A549 (cell line): ENCODE data around the gene ACSF3. TPM values are rescaled to one million over a fixed set of nuclear protein-coding genes. Genes with fewer than 3 reads are reported as not detected.

Source experiments
- ATAC-seq, 2 experiments: fragments of 200-7000 bp in 1 of 2; fragments of >200 bp in 1 of 2; cut with Nextera tagmentation in 1 of 2; cut with Tn5 transposase in 1 of 2; 3 replicates each; pipeline versions ENCODE4 v1.8.0 to v1.9.1; 2018 to 2020; ENCODE audit warnings: mild to moderate bottlenecking in 1 of 2, moderate library complexity in 1 of 2
- CTCF ChIA-PET: fragments of 300-600 bp; sonication (Branson Sonifier 250); formaldehyde crosslinking; extraction: SDS; loops from one replicate; lab custom pipeline; 2021; ENCODE audit warnings: antibody characterized with exemption, inconsistent platforms; lab: Yijun Ruan, JAX
- POLR2A ChIA-PET: fragments of 350-600 bp; formaldehyde crosslinking; extraction: SDS; loops from one replicate; lab custom pipeline; 2021; ENCODE audit warnings: antibody characterized with exemption, inconsistent platforms; lab: Yijun Ruan, JAX
- DNase-seq, 2 experiments: peaks; one replicate each; pipeline versions ENCODE4 v3.0.0 to v3.0.0-alpha.2; 2011 to 2016; ENCODE audit warnings: low read depth in 1 of 2, low spot score in 1 of 2
- FAIRE-seq: peaks from 2 replicates; lab custom pipeline; 2011; peaks lifted over from hg19 to GRCh38; lab: Jason Lieb, UNC
- H3K27ac ChIP-seq, 2 experiments: fragments of >200 bp; sonication (Bioruptor Twin); formaldehyde crosslinking; 3 replicates each; pipeline ENCODE4 v1.5.1; 2016 to 2017
- H3K4me1 ChIP-seq: fragments of >200 bp; sonication (Bioruptor Twin); formaldehyde crosslinking; 3 replicates; pipeline ENCODE4 v1.6.1; 2016
- H3K4me2 ChIP-seq: fragments of >200 bp; sonication (Bioruptor Twin); formaldehyde crosslinking; 3 replicates; pipeline ENCODE4 v1.6.1; 2016
- H3K4me3 ChIP-seq: fragments of >200 bp; sonication (Bioruptor Twin); formaldehyde crosslinking; 3 replicates; pipeline ENCODE4 v1.5.1; 2016
- H3K9me3 ChIP-seq: fragments of >200 bp; sonication (Bioruptor Twin); formaldehyde crosslinking; 3 replicates; pipeline ENCODE4 v1.6.1; 2016
- BCL3 ChIP-seq: fragments of >200 bp; sonication (Bioruptor Twin); formaldehyde crosslinking; IDR thresholded peaks from 3 replicates; pipeline ENCODE4 v1.6.1; 2016
- CBX8 ChIP-seq: fragments of 200-600 bp; sonication (generic); IDR thresholded peaks from 2 replicates; pipeline ENCODE4 v1.6.1; 2016
- CTCF ChIP-seq: fragments of >200 bp; sonication (Bioruptor Twin); formaldehyde crosslinking; IDR thresholded peaks from 3 replicates; pipeline ENCODE4 v1.5.1; 2016
- FOSL2 ChIP-seq, 2 experiments: fragments of 450-650 bp in 1 of 2; fragments of >200 bp in 1 of 2; sonication (Bioruptor Twin) in 1 of 2; formaldehyde crosslinking; IDR thresholded peaks; 2 replicates each; pipeline versions ENCODE4 v1.5.0 to v1.6.1; 2016 to 2020; ENCODE audit warnings: mild to moderate bottlenecking in 1 of 2, moderate library complexity in 1 of 2
- HDAC2 ChIP-seq: fragments of 200-600 bp; sonication (generic); IDR thresholded peaks from 2 replicates; pipeline ENCODE4 v1.6.1; 2016
- HES2 ChIP-seq: fragments of >200 bp; sonication (Bioruptor Twin); formaldehyde crosslinking; IDR thresholded peaks from 2 replicates; pipeline ENCODE4 v1.6.1; 2016
- HEYL ChIP-seq: fragments of 250-450 bp; sonication (Bioruptor Pico); IDR thresholded peaks from 2 replicates; pipeline ENCODE4 v1.8.0; 2021; ENCODE audit warnings: mild to moderate bottlenecking, moderate library complexity
- HOXA7 ChIP-seq: fragments of 250-450 bp; sonication (Bioruptor Pico); IDR thresholded peaks from 2 replicates; pipeline ENCODE4 v1.5.0; 2020; ENCODE audit warnings: mild to moderate bottlenecking, moderate library complexity
- JUNB ChIP-seq: fragments of >200 bp; sonication (Bioruptor Twin); formaldehyde crosslinking; IDR thresholded peaks from 2 replicates; pipeline ENCODE4 v1.6.1; 2016
- NFE2L2 ChIP-seq: fragments of 150-350 bp; conservative IDR thresholded peaks from 2 replicates; pipeline ENCODE4 v1.6.1; 2014; ENCODE audit warnings: low read length
- NPAS2 ChIP-seq: fragments of 250-450 bp; sonication (Bioruptor Pico); IDR thresholded peaks from 2 replicates; pipeline ENCODE4 v1.8.0; 2022; ENCODE audit warnings: mild to moderate bottlenecking, moderate library complexity, borderline replicate concordance
- PHF8 ChIP-seq: fragments of 200-600 bp; sonication (generic); IDR thresholded peaks from 2 replicates; pipeline ENCODE4 v1.6.1; 2016; ENCODE audit warnings: low read depth, mild to moderate bottlenecking, antibody characterized with exemption, moderate library complexity, borderline replicate concordance
- POLR2AphosphoS2 ChIP-seq: conservative IDR thresholded peaks from 2 replicates; pipeline ENCODE4 v1.6.1; 2012; ENCODE audit warnings: low read length, improper control_type of control experiment, inconsistent platforms
- SMC3 ChIP-seq: fragments of >200 bp; sonication (Bioruptor Twin); formaldehyde crosslinking; IDR thresholded peaks from 3 replicates; pipeline ENCODE4 v1.6.1; 2018; ENCODE audit warnings: inconsistent platforms
- TP53 ChIP-seq: fragments of 250-450 bp; sonication (Bioruptor Pico); IDR thresholded peaks from 2 replicates; pipeline ENCODE4 v1.5.0; 2021; ENCODE audit warnings: mild to moderate bottlenecking, moderate library complexity
- ZSCAN20 ChIP-seq: fragments of 250-450 bp; sonication (Bioruptor Pico); IDR thresholded peaks from 2 replicates; pipeline ENCODE4 v1.8.0; 2022; ENCODE audit warnings: mild to moderate bottlenecking, moderate library complexity
- WGBS: methylation state at CpG from one replicate; pipeline ENCODE4 v1.1.6; 2017; ENCODE audit errors: missing lambda C conversion rate; 5-methylcytosine and 5-hydroxymethylcytosine counted together
- polyA plus RNA-seq, 4 experiments: library from polyadenylated mRNA; depleted of rRNA in 3 of 4; stranded (reverse); fragments of >200 nt; fragmentation: RNase III in 1 of 4; extraction: RNeasy Plus Mini Kit Qiagen cat#74134 plus additional on column Dnase treatment in 1 of 4; gene quantifications; 2 replicates in 3 of 4; 3 replicates in 1 of 4; pipeline ENCODE4 v1.2.3, GENCODE V29; 2011 to 2017

ACSF3 gene
- polyA plus RNA-seq, 2 of the 4 experiments (the other 2 are of a cell fraction) = 9.8 to 13.1 TPM

GRCh38 chr16:89096768-89097391, 3.2 kb downstream of the ACSF3 start:
- no peak for TF ChIP-seq NFE2L2
- ATAC-seq (no peak), DNase-seq (no peak), FAIRE-seq (no peak)
- CTCF ChIA-PET = interaction anchor here (0.8 kb wide), 1 partner anchor 359 kb away, joined by 3 read pairs; no protein-coding TSS in a partner anchor
- Histone ChIP-seq H3K9me3 (no peaks in the 10 kb centered on the region), H3K4me2 (no peak overlapping the region), H3K4me3 (no peak overlapping the region), H3K27ac (no peak overlapping the region), H3K4me1 (peaks cover 10% of the 10 kb centered on the region; the same call in 2 of the 3 replicates)
- POLR2A ChIA-PET = no interaction called here
- 87% methylated on average over 24 of the region's 24 CpGs for WGBS

- POLR2A ChIA-PET = no interaction called here
- TF ChIP-seq ZSCAN20 (no peak), HOXA7 (CRISPR knock-in tag) (no peak), SMC3 (no peak)
- CTCF ChIA-PET = no interaction called here
- Histone ChIP-seq H3K9me3 (no peaks in the 10 kb centered on the region), H3K4me1 (peaks cover 10% of the 10 kb centered on the region; the same call in 2 of the 3 replicates), H3K4me2 (no peak overlapping the region), H3K27ac (no peak overlapping the region), H3K4me3 (no peak overlapping the region)
- DNase-seq (no peak), ATAC-seq (no peak), FAIRE-seq (no peak)
- WGBS = 93% methylated on average over 14 of the region's 14 CpGs
Measured at GRCh38 chr16:89097392-89097772, 3.7 kb downstream of the ACSF3 start.

- no peaks in the 10 kb centered on the region for H3K9me3 ChIP-seq
- no peak overlapping the region for H3K4me3 ChIP-seq
- peaks cover 10% of the 10 kb centered on the region; the same call in 2 of the 3 replicates for H3K4me1 ChIP-seq
- FAIRE-seq = no peak
- no peak for ATAC-seq
- POLR2A ChIA-PET = no interaction called here
- H3K27ac ChIP-seq = no peak overlapping the region
- WGBS = 94% methylated on average over 26 of the region's 26 CpGs
- CTCF ChIA-PET = interaction anchor here (2.0 kb wide), 1 partner anchor 68 kb away, joined by 5 read pairs; no protein-coding TSS in a partner anchor
- no peak for DNase-seq
- no peak overlapping the region for H3K4me2 ChIP-seq
- TF ChIP-seq POLR2AphosphoS2 (no peak), HEYL (CRISPR knock-in tag) (no peak), NPAS2 (no peak), PHF8 (no peak), BCL3 (no peak), TP53 (no peak), CTCF (no peak), JUNB (no peak), FOSL2 (IDR thresholded peaks at IDR 0.05) (no peak), FOSL2 (CRISPR knock-in tag; IDR thresholded peaks at IDR 0.05) (no peak), HES2 (no peak), CBX8 (no peak), NFE2L2 (no peak), HDAC2 (no peak)
- TF ChIP-seq, all 56 proteins: peak for 0
Measured at GRCh38 chr16:89098767-89099430, 5.2 kb downstream of the ACSF3 start.
